HL-60 (cell line): Measurements from ENCODE around the gene SOAT1.

Source experiments
- DNase-seq, 2 experiments: peaks; one replicate each; pipeline ENCODE4 v3.0.0-alpha.2; 2010 to 2020; ENCODE audit warnings: low read depth in 1 of 2, low spot score in 1 of 2
- H3K27ac ChIP-seq: fragments of 250-450 bp; sonication (Bioruptor Pico); replicated peaks from 2 replicates; pipeline ENCODE4 v1.5.1; 2020; ENCODE audit warnings: mild to moderate bottlenecking, moderate library complexity
- H3K27me3 ChIP-seq: fragments of 250-450 bp; sonication (Bioruptor Pico); 2 replicates; pipeline ENCODE4 v1.5.1; 2021; ENCODE audit warnings: mild to moderate bottlenecking, moderate library complexity; ENCODE audit not compliant: insufficient read depth, poor library complexity, severe bottlenecking
- H3K4me3 ChIP-seq: replicated peaks from 2 replicates; pipeline ENCODE4 v1.5.1; 2011; ENCODE audit warnings: mild to moderate bottlenecking, control low read depth, low read length; ENCODE audit not compliant: insufficient read depth
- CTCF ChIP-seq: IDR thresholded peaks from one replicate; pipeline ENCODE4 v1.5.1; 2011; ENCODE audit warnings: low read length, control low read depth, inconsistent platforms; ENCODE audit not compliant: insufficient read depth
- GABPA ChIP-seq: IDR thresholded peaks from 2 replicates; pipeline ENCODE4 v1.6.1; 2012; ENCODE audit warnings: low read depth
- POLR2AphosphoS5 ChIP-seq: IDR thresholded peaks from 2 replicates; pipeline ENCODE4 v1.6.1; 2012; ENCODE audit warnings: low read depth
- REST ChIP-seq: IDR thresholded peaks from 2 replicates; pipeline ENCODE4 v1.6.1; 2012; ENCODE audit warnings: low read depth; ENCODE audit not compliant: insufficient replicate concordance
- SPI1 ChIP-seq: IDR thresholded peaks from 2 replicates; pipeline ENCODE4 v1.6.1; 2012; ENCODE audit warnings: low read depth, mild to moderate bottlenecking, borderline replicate concordance

The SOAT1 gene

DNA sequence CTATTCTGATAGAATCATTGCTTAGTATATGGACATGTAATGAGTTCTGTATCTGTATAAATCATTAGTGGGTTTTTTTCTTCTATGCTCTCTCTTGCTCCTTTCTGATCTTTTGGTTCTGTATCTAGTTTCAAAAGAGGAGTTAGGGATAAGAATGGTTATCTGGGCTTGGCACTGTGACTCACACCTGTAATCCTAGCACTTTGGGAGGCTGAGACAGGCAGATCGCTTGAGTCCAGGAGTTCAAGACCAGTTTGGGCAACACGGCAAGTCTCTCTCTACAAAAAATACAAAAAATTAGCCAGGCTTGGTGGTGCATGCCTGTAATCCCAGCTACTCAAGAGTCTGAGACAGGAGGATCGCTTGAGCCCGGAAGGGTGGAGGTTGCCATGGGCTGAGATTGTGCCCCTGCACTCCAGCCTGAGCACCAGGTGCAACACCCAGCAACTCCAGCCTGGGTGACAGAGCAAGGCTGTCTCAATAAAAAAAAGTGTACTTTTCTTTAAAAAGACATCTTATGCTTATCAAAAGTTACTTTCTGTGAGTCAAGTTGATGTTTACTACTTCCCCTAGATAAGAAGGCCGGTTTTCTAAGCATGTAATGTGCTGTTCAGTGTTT is 44.5 kb downstream of the SOAT1 start:
- no peaks in the 10 kb centered on the region for H3K27me3 ChIP-seq
- TF ChIP-seq POLR2AphosphoS5 (no peak), CTCF (no peak), REST (no peak), SPI1 (no peak), GABPA (no peak)
- no peak overlapping the region for H3K27ac ChIP-seq
- H3K4me3 ChIP-seq = no peak overlapping the region
- DNase-seq = no peak

DNA sequence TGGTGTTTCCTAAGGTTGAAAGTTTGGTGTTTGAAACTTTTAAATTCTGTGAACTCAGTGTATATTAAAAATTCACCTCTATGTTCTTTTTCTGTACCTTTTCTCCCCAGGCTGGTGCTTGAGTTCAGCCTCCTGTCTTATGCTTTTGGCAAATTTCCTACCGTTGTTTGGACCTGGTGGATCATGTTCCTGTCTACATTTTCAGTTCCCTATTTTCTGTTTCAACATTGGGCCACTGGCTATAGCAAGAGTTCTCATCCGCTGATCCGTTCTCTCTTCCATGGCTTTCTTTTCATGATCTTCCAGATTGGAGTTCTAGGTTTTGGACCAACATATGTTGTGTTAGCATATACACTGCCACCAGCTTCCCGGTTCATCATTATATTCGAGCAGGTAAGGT is 47.3 kb downstream of the SOAT1 start:
- Histone ChIP-seq H3K27me3 (no peaks in the 10 kb centered on the region), H3K4me3 (no peak overlapping the region), H3K27ac (no peak overlapping the region)
- no peak for DNase-seq
- TF ChIP-seq GABPA = no peak
- no peak for TF ChIP-seq REST
- TF ChIP-seq SPI1 = no peak
- no peak for TF ChIP-seq POLR2AphosphoS5
- no peak for TF ChIP-seq CTCF

- H3K27ac ChIP-seq = no peak overlapping the region
- no peaks in the 10 kb centered on the region for H3K27me3 ChIP-seq
- TF ChIP-seq SPI1 (no peak), CTCF (no peak), GABPA (no peak), REST (no peak), POLR2AphosphoS5 (no peak)
- DNase-seq = no peak
- no peak overlapping the region for H3K4me3 ChIP-seq
Observed at GRCh38 chr1:179341943-179342547, 48.4 kb downstream of the SOAT1 start.
